OCI-M1 (cell line): ENCODE results near the gene BTAF1.

Experiments
- DNase-seq: peaks from one replicate; lab custom pipeline; 2025; lab: John Stamatoyannopoulos, UW

The BTAF1 gene

GRCh38 chr10:91908337-91909116, 15.0 kb upstream of the BTAF1 start:
- peak; percentile 97 for DNase-seq

DNA sequence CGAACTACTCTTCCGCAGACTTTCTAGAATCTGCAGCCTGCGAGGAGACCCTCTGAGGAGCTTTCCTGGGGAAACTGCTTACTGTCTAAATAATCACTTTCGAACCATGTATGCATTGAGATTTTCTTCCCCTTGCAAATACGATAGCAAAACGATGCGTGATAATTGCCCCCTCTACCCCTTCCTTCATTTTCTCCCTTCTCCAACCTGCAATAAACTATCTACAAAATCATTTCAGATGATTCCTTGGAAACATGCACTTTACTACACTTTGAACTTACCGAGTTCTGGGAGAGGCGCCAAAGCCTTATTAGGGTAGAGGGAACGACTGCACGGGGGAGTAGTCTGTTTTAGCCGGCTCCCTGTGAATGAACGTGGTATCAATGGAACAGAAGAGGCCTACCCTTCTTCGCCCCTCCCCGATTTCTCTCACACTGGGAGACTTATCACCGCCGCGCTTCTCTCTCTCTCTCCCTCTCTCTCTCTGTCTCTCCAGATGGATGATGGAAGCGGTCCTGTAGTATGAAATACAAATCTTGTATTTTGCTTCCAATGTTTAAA, 14.4 kb upstream of the BTAF1 start, which contains the start of gene FGFBP3:
Gene FGFBP3, minus strand, starts transcription at position 370 of the 561 bp plus-strand sequence. CDS start 517 bp downstream, outside the sequence.
- peak; percentile 88 for DNase-seq

- DNase-seq, result no peak
Observed at GRCh38 chr10:91910467-91910866, 13.1 kb upstream of the BTAF1 start.

GRCh38 chr10:91919651-91920050, 3.9 kb upstream of the BTAF1 start:
- no peak for DNase-seq

- peak; percentile 78 for DNase-seq
Observed at GRCh38 chr10:91924212-91925021, 847 bp downstream of the BTAF1 start.

DNA sequence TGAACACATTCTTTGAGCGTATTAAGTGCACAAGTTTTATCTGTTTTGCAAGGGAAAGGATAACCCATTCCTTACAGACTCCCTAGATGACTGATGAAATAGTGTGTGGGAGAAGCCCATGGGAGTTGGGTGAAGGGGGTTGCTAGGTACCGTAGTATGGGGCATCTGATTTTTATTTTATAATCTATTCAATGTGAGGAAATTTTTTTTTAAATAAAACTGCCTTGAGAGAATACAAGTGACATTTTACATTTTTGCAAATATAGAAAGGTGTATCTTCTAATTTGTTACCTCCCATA, 1.4 kb downstream of the BTAF1 start:
- DNase-seq, result peak; percentile 52

DNA sequence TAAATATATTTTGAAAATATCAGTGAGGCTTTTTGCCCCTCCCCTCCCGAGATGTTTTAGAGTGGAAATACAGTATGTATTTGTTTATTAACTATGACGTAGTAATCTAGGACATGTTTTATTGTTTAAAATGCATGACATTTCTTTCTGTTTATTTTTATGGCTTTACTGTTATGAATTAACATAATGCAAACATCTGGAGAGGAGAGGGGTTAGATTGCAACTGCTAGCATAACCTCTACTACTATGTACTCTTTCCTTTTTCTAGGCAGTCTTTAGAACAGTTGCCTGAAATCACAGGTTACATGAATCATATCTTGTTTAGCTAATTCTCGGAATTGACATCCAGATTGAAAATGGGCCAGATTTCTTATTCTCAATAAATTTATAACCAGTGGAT, 7.4 kb downstream of the BTAF1 start:
- no peak for DNase-seq

GRCh38 chr10:91931526-91932190, 8.1 kb downstream of the BTAF1 start:
- no peak for DNase-seq

DNA sequence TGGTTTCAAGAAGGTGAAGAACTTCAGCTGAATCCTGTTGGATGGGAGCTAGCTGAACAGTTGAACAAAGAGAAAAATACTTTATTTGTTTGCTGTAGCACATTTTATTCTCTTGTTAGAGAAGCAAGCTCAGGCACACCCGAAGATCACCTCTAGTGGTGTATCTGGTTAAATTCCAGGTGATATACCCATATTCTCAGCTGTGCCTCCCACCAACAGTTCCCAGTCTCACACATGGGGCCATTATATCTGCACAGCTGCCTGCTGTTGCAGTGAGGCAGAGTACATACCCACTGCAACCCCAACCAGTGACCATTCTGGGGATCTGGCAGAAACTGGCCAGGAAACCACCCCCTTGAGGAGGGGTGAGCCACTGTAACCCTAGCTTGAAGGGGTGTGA, 9.2 kb downstream of the BTAF1 start:
- no peak for DNase-seq

- no peak for DNase-seq
Observed at GRCh38 chr10:91935886-91936285, 12.3 kb downstream of the BTAF1 start.

DNA sequence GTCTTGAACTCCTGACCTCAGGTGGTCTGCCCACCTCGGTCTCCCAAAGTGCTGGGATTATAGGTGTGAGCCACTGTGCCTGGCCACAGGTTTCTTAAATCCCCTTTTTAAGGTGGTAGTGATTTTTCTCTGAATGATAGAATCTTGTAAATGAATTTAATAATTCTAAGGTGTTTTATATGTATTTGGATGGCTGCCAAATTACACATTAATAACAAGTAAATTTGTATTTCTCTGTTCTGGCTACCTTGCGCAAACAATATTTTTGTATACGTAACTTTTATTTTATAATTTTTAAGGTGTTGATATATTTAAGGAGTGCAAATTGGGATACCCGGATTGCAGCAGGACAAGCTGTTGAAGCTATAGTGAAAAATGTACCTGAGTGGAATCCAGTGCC, 16.1 kb downstream of the BTAF1 start:
- no peak for DNase-seq

DNA sequence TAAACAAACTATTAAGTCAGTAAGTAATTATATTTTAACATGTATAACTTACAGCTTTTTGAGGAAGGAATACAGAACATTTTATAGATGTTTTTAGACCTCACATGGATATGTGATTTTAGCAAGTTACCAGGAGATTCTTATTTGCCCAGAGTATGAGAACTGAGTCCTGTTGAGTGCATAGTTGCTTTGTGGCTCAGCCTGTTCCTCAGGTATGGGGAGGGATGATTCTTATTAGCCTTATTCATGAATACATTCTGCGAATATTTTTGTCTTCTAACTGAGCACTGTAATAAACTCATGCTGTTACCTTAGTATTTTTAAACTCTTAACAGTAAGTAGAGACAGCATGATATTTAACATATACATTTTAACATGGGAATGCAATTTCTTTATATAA, 17.9 kb downstream of the BTAF1 start:
- DNase-seq, result no peak

GRCh38 chr10:91944880-91945630, 21.5 kb downstream of the BTAF1 start:
- DNase-seq, result no peak

DNA sequence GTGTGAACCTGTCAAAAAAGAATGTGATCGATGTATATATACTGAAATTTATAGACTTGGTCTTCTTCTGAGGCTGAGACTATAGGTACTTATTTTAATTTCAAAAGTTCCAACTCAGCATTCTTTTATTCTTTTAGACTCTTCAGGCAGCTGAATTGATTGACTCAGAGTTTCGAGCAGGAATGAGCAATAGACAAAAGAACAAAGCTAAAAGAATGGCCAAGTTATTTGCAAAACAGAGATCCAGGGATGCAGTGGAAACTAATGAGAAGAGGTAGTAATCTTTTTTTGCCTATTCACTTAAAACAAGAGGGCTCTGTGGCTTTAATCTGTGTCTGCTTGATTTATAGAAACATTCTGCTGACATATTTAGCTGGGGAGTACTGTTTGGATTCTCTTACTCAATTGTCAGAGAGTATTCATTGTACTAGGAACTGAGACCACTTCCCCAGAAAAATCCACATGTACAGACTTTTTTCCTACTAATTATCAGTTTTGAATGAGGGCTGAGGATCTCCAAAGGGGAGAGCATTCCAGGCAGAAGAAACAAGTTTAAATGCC, 30.1 kb downstream of the BTAF1 start:
- DNase-seq, result no peak

GRCh38 chr10:91955114-91955513, 31.5 kb downstream of the BTAF1 start:
- DNase-seq, result no peak

DNA sequence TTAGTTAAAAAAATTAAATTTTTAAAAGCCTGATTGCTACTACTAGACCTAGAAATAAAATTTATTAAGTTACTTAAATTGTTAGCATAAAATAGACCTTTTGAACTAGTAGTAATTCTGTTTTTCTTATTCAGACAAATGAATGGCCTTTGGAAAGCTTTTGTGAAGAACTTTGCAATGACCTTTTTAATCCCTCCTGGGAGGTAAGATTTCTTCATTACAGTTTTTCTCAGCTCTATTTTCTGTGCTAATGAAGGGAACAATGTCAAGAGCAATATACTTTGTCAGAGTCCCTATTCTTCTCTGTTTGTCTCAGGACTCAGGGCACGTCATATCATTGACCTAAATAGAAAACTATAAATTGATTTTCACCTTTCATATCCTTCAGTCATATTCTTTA, 33.5 kb downstream of the BTAF1 start:
- DNase-seq, result no peak

DNA sequence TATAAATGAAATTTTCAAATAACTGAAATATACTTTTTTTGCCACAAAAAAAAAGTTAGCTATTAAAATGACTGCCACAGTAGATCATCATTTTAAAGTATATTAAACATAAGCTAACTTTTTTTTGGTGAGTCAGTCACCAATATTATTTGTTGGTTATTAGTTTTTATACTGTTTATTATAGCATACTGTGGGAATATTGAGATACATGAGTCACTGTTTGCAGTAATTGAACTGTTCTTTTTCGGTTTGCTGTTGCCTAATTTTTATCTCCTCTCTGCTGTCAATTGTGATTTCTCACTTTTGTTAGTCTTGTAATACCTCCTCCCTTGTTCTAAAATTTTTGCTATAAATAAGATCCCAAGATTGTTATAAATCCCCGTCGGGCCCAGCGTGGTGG, 45.7 kb downstream of the BTAF1 start:
- no peak for DNase-seq

DNA sequence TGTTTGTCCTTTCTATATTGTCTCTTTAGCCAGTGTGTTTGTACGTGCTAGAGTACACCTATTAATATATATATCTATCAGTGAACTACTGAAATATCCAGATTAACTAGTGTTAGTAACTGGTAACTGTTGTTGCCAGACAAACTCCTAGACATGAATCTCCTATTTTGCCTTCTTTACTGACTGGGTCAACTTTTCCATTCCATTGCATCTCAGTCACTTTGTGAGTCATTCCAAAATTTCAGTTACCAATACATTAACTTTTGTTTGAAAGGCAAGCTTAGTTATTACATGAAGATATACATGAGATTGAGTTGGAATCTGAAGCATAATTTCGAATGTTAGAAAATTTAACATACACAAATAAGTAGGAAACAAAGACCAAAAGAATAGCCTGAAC, 51.4 kb downstream of the BTAF1 start:
- no peak for DNase-seq

DNA sequence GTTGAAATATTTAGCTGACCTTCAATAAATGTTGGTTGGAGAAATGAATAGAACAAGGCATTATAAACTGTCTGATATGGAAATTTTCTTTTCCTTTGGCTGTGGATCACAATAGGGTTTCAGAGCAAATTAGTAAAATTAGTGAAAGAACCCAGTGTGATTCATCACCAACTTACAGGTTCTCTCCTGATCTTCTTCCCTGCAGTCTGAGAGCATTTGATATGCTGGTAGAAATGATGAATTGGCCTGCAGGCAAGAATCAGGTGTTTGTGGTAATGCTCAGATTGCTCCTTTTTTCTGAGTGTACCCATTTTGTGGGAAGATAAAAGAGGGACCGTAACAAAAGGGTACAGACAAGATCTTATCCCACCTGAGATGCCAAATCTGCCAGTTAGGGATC, 51.9 kb downstream of the BTAF1 start:
- DNase-seq, result no peak

DNA sequence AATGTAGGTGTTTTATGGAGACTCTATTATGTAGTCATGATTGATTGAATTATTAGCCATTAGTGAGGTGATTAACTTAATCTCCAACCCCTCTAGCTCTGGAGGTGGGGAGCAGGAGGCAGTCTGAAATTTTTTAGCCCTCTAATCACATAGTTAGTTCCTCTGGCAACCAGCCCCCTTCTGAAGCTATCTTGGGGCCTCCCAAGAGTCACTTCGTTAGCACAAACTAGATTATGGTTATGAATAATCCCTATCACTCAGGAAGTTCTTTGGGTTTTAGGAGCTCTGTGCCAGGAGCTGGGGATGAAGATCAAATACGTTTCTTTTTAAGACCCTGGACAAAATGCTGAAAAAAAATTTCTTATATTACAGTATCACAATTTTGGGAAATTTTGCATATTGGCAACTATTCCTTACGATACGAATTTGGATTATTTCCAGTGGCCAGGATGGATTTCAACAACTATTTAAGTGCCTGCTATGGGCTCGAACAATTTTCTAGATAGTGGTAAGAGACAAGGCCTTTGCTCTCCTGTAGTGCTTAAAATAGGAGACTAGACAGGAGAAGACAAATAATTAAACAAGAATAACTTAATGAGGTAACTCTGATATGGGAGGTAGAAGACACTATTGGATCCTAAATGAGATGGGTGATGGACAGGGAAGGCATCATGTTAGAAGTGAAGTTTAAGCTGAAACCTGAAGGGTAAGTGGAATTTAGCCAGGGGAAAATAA, 52.9 kb downstream of the BTAF1 start:
- DNase-seq, result peak; percentile 29

GRCh38 chr10:91977491-91977890, 53.9 kb downstream of the BTAF1 start:
- DNase-seq, result no peak
